GM12878 (cell line): ENCODE results near the gene ZNF71. TPM values are rescaled to one million over a fixed set of nuclear protein-coding genes. Genes with fewer than 3 reads are reported as not detected.

Experiments used
- ATAC-seq: fragments of 200-7000 bp; cut with Tn5 transposase; 3 replicates; pipeline ENCODE4 v1.9.1; 2020; ENCODE audit warnings: mild to moderate bottlenecking, moderate library complexity
- BruUV-seq: library from RNA; stranded (reverse); fragments of 400-500 nt; replicated peaks from 2 replicates; lab custom pipeline; 2021; lab: Mats Ljungman, UMichigan
- CTCF ChIA-PET: fragments of 300-600 bp; sonication (Branson Sonifier 250); formaldehyde crosslinking; extraction: SDS; loops from one replicate; lab custom pipeline; 2021; ENCODE audit warnings: inconsistent platforms; lab: Yijun Ruan, JAX
- POLR2A ChIA-PET: fragments of 350-600 bp; formaldehyde crosslinking; extraction: SDS; loops from one replicate; lab custom pipeline; 2021; ENCODE audit warnings: inconsistent platforms; lab: Charles Lee
- RAD21 ChIA-PET: fragments of 300-600 bp; sonication (Branson Sonifier 250); formaldehyde crosslinking; loops from one replicate; lab custom pipeline; 2023; ENCODE audit warnings: antibody characterized with exemption; ENCODE audit not compliant: unreplicated experiment; lab: Charles Lee
- SMC1A ChIA-PET: fragments of 300-600 bp; sonication (Branson Sonifier 250); formaldehyde crosslinking; loops from one replicate; lab custom pipeline; 2023; ENCODE audit not compliant: unreplicated experiment, uncharacterized antibody; lab: Charles Lee
- DNase-seq: peaks from one replicate; pipeline ENCODE4 v3.0.0-alpha.2; 2011; ENCODE audit warnings: low read depth, low spot score
- FAIRE-seq: peaks from 3 replicates; lab custom pipeline; 2011; peaks lifted over from hg19 to GRCh38; lab: Jason Lieb, UNC
- H2AFZ ChIP-seq: 2 replicates; pipeline ENCODE4 v1.6.0; 2011; ENCODE audit warnings: low read depth, low read length, control low read depth; ENCODE audit not compliant: control insufficient read depth
- H3K27ac ChIP-seq: 2 replicates; pipeline ENCODE4 v1.5.1; 2011; ENCODE audit warnings: control low read depth; ENCODE audit not compliant: control insufficient read depth, insufficient read depth
- H3K27me3 ChIP-seq, 2 experiments: replicated peaks in 1 of 2; 2 replicates each; pipeline versions ENCODE4 v1.6.0 to v1.6.1; 2011; ENCODE audit warnings: low read length in 1 of 2; ENCODE audit not compliant: control insufficient read depth in 2 of 2, insufficient read depth in 2 of 2
- H3K36me3 ChIP-seq, 2 experiments: 2 replicates each; pipeline ENCODE4 v1.5.1; 2011; ENCODE audit warnings: low read length in 1 of 2; ENCODE audit not compliant: control insufficient read depth in 2 of 2, insufficient read depth in 2 of 2
- H3K4me1 ChIP-seq: 2 replicates; pipeline ENCODE4 v1.6.1; 2011; ENCODE audit warnings: mild to moderate bottlenecking, low read length, moderate library complexity, mixed read lengths; ENCODE audit not compliant: control insufficient read depth, insufficient read depth
- H3K4me2 ChIP-seq: 2 replicates; pipeline ENCODE4 v1.6.0; 2011; ENCODE audit warnings: control low read depth; ENCODE audit not compliant: control insufficient read depth, insufficient read depth
- H3K4me3 ChIP-seq: fragments of 200-600 bp; sonication (generic); 2 replicates; pipeline ENCODE4 v1.5.1; 2016
- H3K79me2 ChIP-seq: 2 replicates; pipeline ENCODE4 v1.6.0; 2011; ENCODE audit warnings: low read length; ENCODE audit not compliant: control insufficient read depth, insufficient read depth
- H3K9ac ChIP-seq: 2 replicates; pipeline ENCODE4 v1.8.0; 2011; ENCODE audit warnings: low read length, control low read depth, mixed read lengths; ENCODE audit not compliant: control insufficient read depth, insufficient read depth
- H3K9me3 ChIP-seq: replicated peaks from 3 replicates; pipeline ENCODE4 v1.5.1; 2011; ENCODE audit warnings: mild to moderate bottlenecking, low read length; ENCODE audit not compliant: control insufficient read depth, insufficient read depth
- H4K20me1 ChIP-seq: 2 replicates; pipeline ENCODE4 v1.6.0; 2011; ENCODE audit not compliant: control insufficient read depth, insufficient read depth
- BACH1 ChIP-seq: fragments of 450-650 bp; IDR thresholded peaks from 2 replicates; pipeline ENCODE4 v1.6.1; 2017; ENCODE audit warnings: mild to moderate bottlenecking, borderline replicate concordance
- CREB1 ChIP-seq: IDR thresholded peaks from 2 replicates; pipeline ENCODE4 v1.6.1; 2012; ENCODE audit warnings: low read depth, mild to moderate bottlenecking, inconsistent platforms
- EED ChIP-seq: sonication (generic); IDR thresholded peaks from 2 replicates; pipeline ENCODE4 v1.6.1; 2016; ENCODE audit warnings: antibody characterized with exemption, low read depth
- EGR1 ChIP-seq, 2 experiments: IDR thresholded peaks; 1 replicate in 1 of 2; 2 replicates in 1 of 2; pipeline ENCODE4 v1.6.1; 2011 to 2012; ENCODE audit warnings: low read depth in 2 of 2, low read length in 2 of 2, borderline replicate concordance in 1 of 2, mild to moderate bottlenecking in 1 of 2, moderate library complexity in 1 of 2
- EZH2 ChIP-seq: IDR thresholded peaks from 2 replicates; pipeline ENCODE4 v1.6.1; 2012; ENCODE audit warnings: low read depth, mild to moderate bottlenecking, control low read depth, inconsistent platforms, low read length, borderline replicate concordance; ENCODE audit not compliant: control insufficient read depth
- FOXM1 ChIP-seq: IDR thresholded peaks from 2 replicates; pipeline ENCODE4 v1.6.1; 2012; ENCODE audit warnings: low read depth, mild to moderate bottlenecking, inconsistent platforms, low read length, moderate library complexity
- IRF4 ChIP-seq: IDR thresholded peaks from 2 replicates; pipeline ENCODE4 v1.6.1; 2011; ENCODE audit warnings: low read depth, low read length
- JUNB ChIP-seq: IDR thresholded peaks from 2 replicates; pipeline ENCODE4 v1.6.1; 2016; ENCODE audit warnings: antibody characterized with exemption, mild to moderate bottlenecking
- MXI1 ChIP-seq: fragments of 150-350 bp; IDR thresholded peaks from 2 replicates; pipeline ENCODE4 v1.6.1; 2011; ENCODE audit warnings: low read depth, mild to moderate bottlenecking, inconsistent platforms, low read length, improper control_type of control experiment
- NFIC ChIP-seq: IDR thresholded peaks from 2 replicates; pipeline ENCODE4 v1.6.1; 2012; ENCODE audit warnings: low read depth, mild to moderate bottlenecking, inconsistent platforms, low read length, moderate library complexity
- RBBP5 ChIP-seq: fragments of 200-600 bp; sonication (generic); conservative IDR thresholded peaks from 2 replicates; pipeline ENCODE4 v1.6.1; 2016
- SRF ChIP-seq, 2 experiments: IDR thresholded peaks; 2 replicates each; pipeline ENCODE4 v1.6.1; 2011; ENCODE audit warnings: low read depth in 2 of 2, low read length in 2 of 2, mild to moderate bottlenecking in 1 of 2, moderate library complexity in 1 of 2
- TBL1XR1 ChIP-seq: IDR thresholded peaks from 2 replicates; pipeline ENCODE4 v1.6.1; 2012; ENCODE audit warnings: low read depth, low read length, improper control_type of control experiment
- YY1 ChIP-seq: IDR thresholded peaks from 2 replicates; pipeline ENCODE4 v1.6.1; 2011; ENCODE audit warnings: low read depth, mild to moderate bottlenecking, low read length
- ZNF384 ChIP-seq: IDR thresholded peaks from 2 replicates; pipeline ENCODE4 v1.6.1; 2012; ENCODE audit warnings: low read depth, mild to moderate bottlenecking, low read length, improper control_type of control experiment, borderline replicate concordance
- WGBS: methylation state at CpG from one replicate; pipeline ENCODE4 v1.1.6; 2016; ENCODE audit warnings: low lambda C conversion rate; ENCODE audit not compliant: insufficient replicate concordance, insufficient coverage; ENCODE audit errors: missing lambda C conversion rate; 5-methylcytosine and 5-hydroxymethylcytosine counted together
- in situ Hi-C: fragments of 300-500 bp; cut with MboI; formaldehyde crosslinking; loops from 9 replicates; pipeline ENCODE4 v1.14.3; 2018; ENCODE audit warnings: mixed read lengths
- intact Hi-C: fragments of 100-400 bp; cut with micrococcal nuclease; formaldehyde crosslinking; loops from one replicate; pipeline ENCODE4 v1.14.2; 2022; ENCODE audit not compliant: unreplicated experiment
- polyA plus RNA-seq, 11 experiments: library from polyadenylated mRNA; depleted of rRNA in 4 of 11; unstranded in 6 of 11; stranded (reverse) in 5 of 11; fragments of >200 nt; fragmentation: Nextera tagmentation in 4 of 11; fragmentation: Illumina TruSeq in 1 of 11; extraction: Ambion mirVana in 4 of 11; extraction: Trizol in 1 of 11; gene quantifications; 1 replicate in 1 of 11; 2 replicates in 10 of 11; pipeline versions ENCODE4 v1.2.1 to v1.2.3, GENCODE V29; 2011 to 2016; ENCODE audit warnings: inconsistent platforms in 2 of 11, missing spikeins in 2 of 11, low read depth in 1 of 11
- total RNA-seq, 4 experiments: library from RNA; depleted of rRNA in 3 of 4; stranded (reverse); fragments of >200 nt in 3 of 4; fragmentation: Illumina TruSeq in 1 of 4; extraction: Trizol in 1 of 4; gene quantifications; 2 replicates each; pipeline versions ENCODE4 v1.2.1 to v1.2.3, GENCODE V29; 2013 to 2021
- TF ChIP-seq, protein P1 (sequence below): fragments of 450-650 bp; IDR thresholded peaks from 2 replicates; pipeline ENCODE4 v1.6.1; 2017; ENCODE audit warnings: borderline replicate concordance

ZNF71 gene
- total and polyA plus RNA-seq, 10 of the 15 experiments (the other 5 are each of a cell fraction or from before 2014, with no cell fraction given): 0.48 to 5.7 (median 3.5) TPM

DNA sequence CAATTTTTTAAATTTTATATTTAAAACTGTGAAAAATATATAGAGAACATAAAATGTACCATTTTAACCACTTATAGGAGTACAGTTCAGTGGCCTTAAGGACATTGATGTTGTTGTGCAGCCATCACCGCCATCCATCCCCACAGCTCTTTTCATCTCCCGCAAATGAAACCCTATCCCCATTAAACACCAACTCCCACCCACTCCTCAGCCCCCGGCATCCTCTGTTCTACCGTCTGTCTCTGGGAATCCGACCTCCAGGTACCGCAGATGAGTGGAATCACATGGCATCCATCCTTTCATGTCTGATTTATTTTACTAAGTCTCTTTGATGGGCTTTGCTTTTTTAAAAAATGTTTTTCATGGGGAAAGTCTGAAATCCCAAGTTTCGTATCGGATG is 24.0 kb downstream of the ZNF71 start:
- ChIA-PET CTCF (no interaction called here), RAD21 (no interaction called here), POLR2A (no interaction called here), SMC1A (no interaction called here)
- Histone ChIP-seq H3K9me3 (peaks cover 10% of the 10 kb centered on the region; the same call in 1 of the 3 replicates), H3K79me2 (no peaks in the 10 kb centered on the region), H3K4me2 (no peak overlapping the region), H3K9ac (no peak overlapping the region), H3K27ac (no peak overlapping the region), H2AFZ (no peak overlapping the region), H3K36me3 (no peaks in the 10 kb centered on the region; a peak in 2 of 4 replicates), H4K20me1 (no peaks in the 10 kb centered on the region), H3K4me1 (no peaks in the 10 kb centered on the region), H3K4me3 (no peak overlapping the region), H3K27me3 (no peaks in the 10 kb centered on the region)
- DNase-seq: no peak
- BruUV-seq: no TSS peak
- intact Hi-C loops: no loop called here
- no peak for FAIRE-seq
- no peak for ATAC-seq
- in situ Hi-C loops: no loop called here
- 79% methylated on average over 8 of the region's 8 CpGs for WGBS
- TF ChIP-seq, protein P1, sequence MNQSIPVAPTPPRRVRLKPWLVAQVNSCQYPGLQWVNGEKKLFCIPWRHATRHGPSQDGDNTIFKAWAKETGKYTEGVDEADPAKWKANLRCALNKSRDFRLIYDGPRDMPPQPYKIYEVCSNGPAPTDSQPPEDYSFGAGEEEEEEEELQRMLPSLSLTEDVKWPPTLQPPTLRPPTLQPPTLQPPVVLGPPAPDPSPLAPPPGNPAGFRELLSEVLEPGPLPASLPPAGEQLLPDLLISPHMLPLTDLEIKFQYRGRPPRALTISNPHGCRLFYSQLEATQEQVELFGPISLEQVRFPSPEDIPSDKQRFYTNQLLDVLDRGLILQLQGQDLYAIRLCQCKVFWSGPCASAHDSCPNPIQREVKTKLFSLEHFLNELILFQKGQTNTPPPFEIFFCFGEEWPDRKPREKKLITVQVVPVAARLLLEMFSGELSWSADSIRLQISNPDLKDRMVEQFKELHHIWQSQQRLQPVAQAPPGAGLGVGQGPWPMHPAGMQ: no peak
- TF ChIP-seq ZNF384 (no peak), NFIC (no peak), MXI1 (no peak), EED (no peak), TBL1XR1 (no peak)

DNA sequence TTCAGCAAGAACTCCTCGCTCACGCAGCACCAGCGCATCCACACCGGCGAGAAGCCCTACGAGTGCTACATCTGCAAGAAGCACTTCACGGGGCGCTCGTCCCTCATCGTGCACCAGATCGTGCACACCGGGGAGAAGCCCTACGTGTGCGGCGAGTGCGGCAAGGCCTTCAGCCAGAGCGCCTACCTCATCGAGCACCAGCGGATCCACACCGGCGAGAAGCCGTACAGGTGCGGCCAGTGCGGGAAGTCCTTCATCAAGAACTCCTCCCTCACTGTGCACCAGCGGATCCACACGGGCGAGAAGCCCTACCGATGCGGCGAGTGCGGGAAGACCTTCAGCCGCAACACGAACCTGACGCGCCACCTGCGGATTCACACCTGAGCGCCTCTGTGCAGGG is 27.3 kb downstream of the ZNF71 start:
- Histone ChIP-seq H3K36me3 (no peaks in the 10 kb centered on the region; a peak in 2 of 4 replicates), H3K4me1 (no peaks in the 10 kb centered on the region), H3K9me3 (peaks cover 9% of the 10 kb centered on the region; the same call in 1 of the 3 replicates), H3K27me3 (no peaks in the 10 kb centered on the region), H3K27ac (no peak overlapping the region), H2AFZ (no peak overlapping the region), H4K20me1 (no peaks in the 10 kb centered on the region), H3K79me2 (no peaks in the 10 kb centered on the region), H3K4me2 (no peak overlapping the region), H3K4me3 (no peak overlapping the region), H3K9ac (no peak overlapping the region)
- DNase-seq: no peak
- BruUV-seq: no TSS peak
- ChIA-PET CTCF (no interaction called here), SMC1A (no interaction called here), POLR2A (no interaction called here), RAD21 (no interaction called here)
- no peak for ATAC-seq
- no peak for TF ChIP-seq EZH2
- no peak for TF ChIP-seq CREB1
- no peak for TF ChIP-seq YY1
- no peak for TF ChIP-seq EGR1 (IDR thresholded peaks at IDR 0.05; ENCODE audit: borderline replicate concordance in 1 of 2, low read depth in 2 of 2, low read length in 2 of 2)
- TF ChIP-seq SRF (IDR thresholded peaks at IDR 0.05; ENCODE audit: low read depth in 2 of 2, low read length in 2 of 2): no peak
- TF ChIP-seq BACH1: no peak
- no peak for TF ChIP-seq IRF4
- TF ChIP-seq RBBP5: no peak
- TF ChIP-seq FOXM1: no peak
- no peak for TF ChIP-seq JUNB
- over 99% methylated on average over 37 of the region's 37 CpGs for WGBS
- intact Hi-C loops: no loop called here
- no peak for FAIRE-seq
- in situ Hi-C loops: no loop called here
